GM12873 (cell line): ENCODE data around the gene METTL13.

Experiments
- CTCF ChIP-seq: IDR thresholded peaks from 2 replicates; pipeline ENCODE4 v1.5.1; 2012; ENCODE audit warnings: low read depth, mild to moderate bottlenecking, moderate library complexity, low read length, control low read depth; ENCODE audit not compliant: insufficient read depth; ENCODE audit errors: missing control alignments

METTL13 gene

GRCh38 chr1:171753685-171754352 is 27.6 kb upstream of the METTL13 start:
- no peak for TF ChIP-seq CTCF

GRCh38 chr1:171754353-171754705 is 27.1 kb upstream of the METTL13 start:
- TF ChIP-seq CTCF = no peak

GRCh38 chr1:171754971-171755370 is 26.5 kb upstream of the METTL13 start:
- no peak for TF ChIP-seq CTCF

GRCh38 chr1:171756856-171757255 is 24.6 kb upstream of the METTL13 start:
- no peak for TF ChIP-seq CTCF

- no peak for TF ChIP-seq CTCF
These were observed 23.4 kb upstream of the METTL13 start for GRCh38 chr1:171758011-171758410.

- TF ChIP-seq CTCF = no peak
These were observed 19.3 kb upstream of the METTL13 start for GRCh38 chr1:171762143-171762563.

GRCh38 chr1:171763764-171764163 is 17.7 kb upstream of the METTL13 start:
- no peak for TF ChIP-seq CTCF
